HG03571 (cell line): ENCODE data around the gene USP37.

ENCODE experiments used
- ATAC-seq: cut with Tn5 transposase; IDR thresholded peaks from one replicate; pipeline ENCODE4 v1.9.1; 2021; ENCODE audit not compliant: unreplicated experiment

USP37 gene

DNA sequence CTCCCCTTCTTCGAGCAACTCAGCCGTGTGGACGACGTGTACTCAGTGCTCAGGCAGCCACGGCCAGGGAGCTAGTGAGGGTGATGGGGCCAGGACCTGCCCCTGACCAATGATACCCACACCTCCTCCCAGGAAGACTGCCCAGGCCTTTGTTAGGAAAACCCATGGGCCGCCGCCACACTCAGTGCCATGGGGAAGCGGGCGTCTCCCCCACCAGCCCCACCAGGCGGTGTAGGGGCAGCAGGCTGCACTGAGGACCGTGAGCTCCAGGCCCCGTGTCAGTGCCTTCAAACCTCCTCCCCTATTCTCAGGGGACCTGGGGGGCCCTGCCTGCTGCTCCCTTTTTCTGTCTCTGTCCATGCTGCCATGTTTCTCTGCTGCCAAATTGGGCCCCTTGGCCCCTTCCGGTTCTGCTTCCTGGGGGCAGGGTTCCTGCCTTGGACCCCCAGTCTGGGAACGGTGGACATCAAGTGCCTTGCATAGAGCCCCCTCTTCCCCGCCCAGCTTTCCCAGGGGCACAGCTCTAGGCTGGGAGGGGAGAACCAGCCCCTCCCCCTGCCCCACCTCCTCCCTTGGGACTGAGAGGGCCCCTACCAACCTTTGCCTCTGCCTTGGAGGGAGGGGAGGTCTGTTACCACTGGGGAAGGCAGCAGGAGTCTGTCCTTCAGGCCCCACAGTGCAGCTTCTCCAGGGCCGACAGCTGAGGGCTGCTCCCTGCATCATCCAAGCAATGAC, 163.6 kb downstream of the USP37 start:
- no peak for ATAC-seq

DNA sequence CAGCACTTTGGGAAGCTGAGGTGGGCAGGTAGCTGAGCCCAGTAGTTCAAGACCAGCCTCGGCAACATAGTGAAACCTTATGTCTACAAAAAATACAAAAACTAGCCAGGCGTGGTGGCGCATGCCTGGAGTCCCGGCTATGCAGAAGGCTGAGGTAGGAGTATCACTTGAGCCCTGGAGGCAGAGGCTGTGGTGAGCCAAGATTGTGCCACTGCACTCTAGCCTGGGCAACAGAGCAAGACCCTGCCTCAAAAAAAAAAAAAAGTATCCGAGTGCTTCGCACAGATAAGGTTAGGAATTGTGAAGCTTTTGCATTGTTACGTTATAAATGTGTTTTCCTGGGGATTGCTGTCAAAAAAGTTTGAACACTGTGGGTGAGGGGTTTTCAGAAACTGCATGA, 164.3 kb downstream of the USP37 start:
- no peak for ATAC-seq

DNA sequence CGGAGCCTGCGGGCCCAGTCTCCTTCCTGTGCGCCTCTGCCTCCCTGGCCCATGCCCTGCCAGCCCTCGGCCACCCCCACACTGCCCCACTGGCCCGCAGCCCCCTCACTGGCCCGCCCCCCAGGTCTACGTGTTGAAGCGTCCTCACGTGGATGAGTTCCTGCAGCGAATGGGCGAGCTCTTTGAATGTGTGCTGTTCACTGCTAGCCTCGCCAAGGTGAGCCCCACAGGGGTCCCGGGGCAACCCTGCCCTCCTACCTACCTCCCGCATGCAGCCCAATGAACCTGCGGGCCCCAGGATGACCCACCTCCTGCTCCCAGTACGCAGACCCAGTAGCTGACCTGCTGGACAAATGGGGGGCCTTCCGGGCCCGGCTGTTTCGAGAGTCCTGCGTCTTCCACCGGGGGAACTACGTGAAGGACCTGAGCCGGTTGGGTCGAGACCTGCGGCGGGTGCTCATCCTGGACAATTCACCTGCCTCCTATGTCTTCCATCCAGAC, 165.2 kb downstream of the USP37 start:
- no peak for ATAC-seq

DNA sequence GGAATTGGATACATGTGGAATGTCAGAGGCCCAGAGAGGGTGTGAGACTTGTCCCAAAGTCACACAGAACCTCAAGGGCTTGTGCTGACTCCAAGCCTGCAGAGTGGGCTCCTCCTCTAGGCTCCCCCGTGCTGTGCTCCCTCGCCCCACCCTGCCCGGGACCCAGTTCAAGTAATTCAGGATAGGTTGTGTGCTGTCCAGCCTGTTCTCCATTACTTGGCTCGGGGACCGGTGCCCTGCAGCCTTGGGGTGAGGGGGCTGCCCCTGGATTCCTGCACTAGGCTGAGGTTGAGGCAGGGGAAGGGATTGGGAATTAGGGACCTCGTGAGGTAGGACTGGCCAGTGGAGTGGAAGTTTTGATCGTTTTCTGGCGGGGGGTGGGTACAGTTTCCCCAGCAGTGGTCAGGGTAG, 165.7 kb downstream of the USP37 start:
- no peak for ATAC-seq

DNA sequence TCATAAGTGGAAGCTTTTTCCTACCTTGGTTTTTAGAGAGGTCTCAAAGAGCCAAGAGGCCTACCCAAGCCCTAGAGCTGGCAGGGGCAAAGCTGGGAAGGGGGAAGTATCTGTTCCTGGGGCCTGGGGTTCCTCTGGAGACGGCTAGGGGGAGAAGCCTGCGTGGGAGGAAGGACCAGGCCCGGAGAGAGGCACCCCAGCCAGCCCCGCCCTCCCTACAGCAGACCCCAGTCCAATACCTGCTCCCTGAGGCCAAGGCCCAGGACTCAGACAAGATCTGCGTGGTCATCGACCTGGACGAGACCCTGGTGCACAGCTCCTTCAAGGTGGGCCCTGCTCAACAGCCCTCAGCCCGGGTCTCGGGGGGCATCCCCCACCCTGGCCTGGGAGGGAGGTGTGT, 166.3 kb downstream of the USP37 start:
- no peak for ATAC-seq

- ATAC-seq, result no peak
These were observed 166.9 kb downstream of the USP37 start for GRCh38 chr2:218400930-218401881.
